Liver (tissue), 9 donors: ENCODE results near the gene MAN2B2. TPM values are rescaled to one million over a fixed set of nuclear protein-coding genes. Genes with fewer than 3 reads are reported as not detected.

Source experiments
- DNase-seq: peaks from one replicate; pipeline ENCODE4 v3.0.0-alpha.2; 2017; ENCODE audit warnings: low spot score
- H3K27ac ChIP-seq, 2 donors: one replicate each; pipeline ENCODE4 v1.7.0; 2013; ENCODE audit warnings: inconsistent platforms in 2 of 2, low read length in 2 of 2, control low read depth in 1 of 2, low read depth in 1 of 2, mild to moderate bottlenecking in 1 of 2
- H3K27me3 ChIP-seq, 4 donors: one replicate each; pipeline versions ENCODE4 v1.6.1 to v1.7.0; 2013; ENCODE audit warnings: low read length in 3 of 4, inconsistent platforms in 1 of 4, mild to moderate bottlenecking in 1 of 4, moderate library complexity in 1 of 4; ENCODE audit not compliant: control insufficient read depth in 4 of 4, insufficient read depth in 4 of 4
- H3K36me3 ChIP-seq, 4 donors: one replicate each; pipeline versions ENCODE4 v1.6.1 to v1.7.0; 2013; ENCODE audit warnings: low read length in 3 of 4, mild to moderate bottlenecking in 3 of 4, low read depth in 1 of 4, moderate library complexity in 1 of 4; ENCODE audit not compliant: control insufficient read depth in 4 of 4, insufficient read depth in 3 of 4
- H3K4me1 ChIP-seq, 4 donors: one replicate each; pipeline versions ENCODE4 v1.6.1 to v1.7.0; 2013; ENCODE audit warnings: low read length in 3 of 4, mild to moderate bottlenecking in 3 of 4, moderate library complexity in 1 of 4; ENCODE audit not compliant: control insufficient read depth in 4 of 4, insufficient read depth in 4 of 4
- H3K4me3 ChIP-seq, 3 donors: one replicate each; pipeline versions ENCODE4 v1.6.1 to v1.7.0; 2013; ENCODE audit warnings: low read length in 3 of 3, control low read depth in 1 of 3, low read depth in 1 of 3, mild to moderate bottlenecking in 1 of 3
- H3K9ac ChIP-seq, 2 donors: one replicate each; pipeline ENCODE4 v1.7.0; 2013; ENCODE audit warnings: low read length in 2 of 2, mild to moderate bottlenecking in 2 of 2, moderate library complexity in 2 of 2, control low read depth in 1 of 2, low read depth in 1 of 2
- H3K9me3 ChIP-seq, 4 donors: one replicate each; pipeline versions ENCODE4 v1.6.1 to v1.7.0; 2013; ENCODE audit warnings: low read length in 3 of 4; ENCODE audit not compliant: control insufficient read depth in 4 of 4
- ATF3 ChIP-seq: IDR thresholded peaks from 2 replicates; pipeline ENCODE4 v1.6.1; 2016; ENCODE audit warnings: antibody characterized with exemption
- CTCF ChIP-seq: fragments of 150-350 bp; IDR thresholded peaks from 2 replicates; pipeline ENCODE4 v1.5.1; 2017; ENCODE audit warnings: improper control_type of control experiment, low read depth, low read length; ENCODE audit not compliant: missing input control
- EGR1 ChIP-seq, 2 donors: IDR thresholded peaks; 2 replicates each; pipeline ENCODE4 v1.6.1; 2016 to 2018; ENCODE audit warnings: antibody characterized with exemption in 2 of 2, low read depth in 2 of 2
- FOXA1 ChIP-seq: IDR thresholded peaks from 2 replicates; pipeline ENCODE4 v1.6.1; 2016; ENCODE audit warnings: antibody characterized with exemption
- FOXA2 ChIP-seq: IDR thresholded peaks from 2 replicates; pipeline ENCODE4 v1.6.1; 2016; ENCODE audit warnings: antibody characterized with exemption
- GABPA ChIP-seq, 2 donors: IDR thresholded peaks in 1 of 2; conservative IDR thresholded peaks in 1 of 2; 2 replicates each; pipeline ENCODE4 v1.6.1; 2016; ENCODE audit warnings: antibody characterized with exemption in 2 of 2, mild to moderate bottlenecking in 1 of 2, moderate library complexity in 1 of 2
- HNF4A ChIP-seq, 2 donors: conservative IDR thresholded peaks; 2 replicates each; pipeline ENCODE4 v1.6.1; 2016; ENCODE audit warnings: antibody characterized with exemption in 2 of 2, mild to moderate bottlenecking in 2 of 2
- HNF4G ChIP-seq: IDR thresholded peaks from 2 replicates; pipeline ENCODE4 v1.6.1; 2016; ENCODE audit warnings: antibody characterized with exemption
- JUND ChIP-seq, 2 donors: IDR thresholded peaks; 2 replicates each; pipeline ENCODE4 v1.6.1; 2016; ENCODE audit warnings: antibody characterized with exemption in 2 of 2
- MAX ChIP-seq: IDR thresholded peaks from 2 replicates; pipeline ENCODE4 v1.6.1; 2016; ENCODE audit warnings: antibody characterized with exemption
- NR2F2 ChIP-seq: IDR thresholded peaks from 2 replicates; pipeline ENCODE4 v1.6.1; 2016; ENCODE audit warnings: antibody characterized with exemption
- RAD21 ChIP-seq, 2 donors: IDR thresholded peaks; 2 replicates each; pipeline ENCODE4 v1.6.1; 2016; ENCODE audit warnings: antibody characterized with exemption in 2 of 2, mild to moderate bottlenecking in 2 of 2
- REST ChIP-seq: IDR thresholded peaks from 2 replicates; pipeline ENCODE4 v1.6.1; 2016; ENCODE audit warnings: antibody characterized with exemption, mild to moderate bottlenecking
- TAF1 ChIP-seq: conservative IDR thresholded peaks from 2 replicates; pipeline ENCODE4 v1.6.1; 2016; ENCODE audit warnings: antibody characterized with exemption, mild to moderate bottlenecking
- YY1 ChIP-seq: IDR thresholded peaks from 2 replicates; pipeline ENCODE4 v1.6.1; 2016; ENCODE audit warnings: antibody characterized with exemption, mild to moderate bottlenecking
- WGBS: extraction: QIAGEN DNeasy Blood & Tissue Kit; methylation state at CpG from one replicate; pipeline ENCODE4 v1.1.7; 2013; 5-methylcytosine and 5-hydroxymethylcytosine counted together
- polyA plus RNA-seq, 2 donors: library from polyadenylated mRNA; stranded (reverse) in 1 of 2; unstranded in 1 of 2; fragments of 200-250 nt in 1 of 2; fragments of >200 nt in 1 of 2; fragmentation: Nextera tagmentation in 1 of 2; extraction: Ambion mirVana in 1 of 2; gene quantifications; one replicate each; pipeline versions ENCODE4 v1.2.1 to v1.2.3, GENCODE V29; 2013 to 2015
- total RNA-seq, 2 donors: library from RNA; depleted of rRNA; stranded (reverse); fragments of >200 nt; gene quantifications; one replicate each; pipeline ENCODE4 v1.2.3, GENCODE V29; 2014
- donor health status: healthy.
- donor health status: healthy.
- donor health status: healthy.
- donor health status: healthy.
- donor health status: healthy.

The MAN2B2 gene
- total and polyA plus RNA-seq, 4 donors = 14.7 to 29.7 (median 22.5) TPM

GRCh38 chr4:6619466-6620255 is 44.7 kb downstream of the MAN2B2 start:
- 94% methylated on average over 24 of the region's 24 CpGs for WGBS

GRCh38 chr4:6620296-6620695 is 45.3 kb downstream of the MAN2B2 start:
- no peak for DNase-seq
- no peaks in the 10 kb centered on the region for H3K9me3 ChIP-seq
- H3K27me3 ChIP-seq = no peaks in the 10 kb centered on the region
- no peak overlapping the region for H3K9ac ChIP-seq
- WGBS = 95% methylated on average over 10 of the region's 10 CpGs
- H3K4me3 ChIP-seq = no peak overlapping the region
- peaks cover 5 to 36% (median 12%) of the 10 kb centered on the region in 4 donors for H3K36me3 ChIP-seq
- H3K27ac ChIP-seq = no peak overlapping the region
- TF ChIP-seq HNF4G = no peak
- no peak for TF ChIP-seq FOXA1
- no peak for TF ChIP-seq MAX
- TF ChIP-seq TAF1 = no peak
- TF ChIP-seq GABPA (IDR thresholded peaks at IDR 0.05 in 1 of 2, conservative IDR thresholded peaks at IDR 0.05 in 1 of 2) = no peak
- TF ChIP-seq REST = no peak
- H3K4me1 ChIP-seq = no peaks in the 10 kb centered on the region

More at GRCh38 chr4:6619466-6620255, 44.7 kb downstream of the MAN2B2 start:
- H3K36me3 ChIP-seq = peaks cover 5 to 41% (median 12%) of the 10 kb centered on the region in 4 donors
- TF ChIP-seq JUND (IDR thresholded peaks at IDR 0.05) (no peak), RAD21 (IDR thresholded peaks at IDR 0.05) (no peak), HNF4A (conservative IDR thresholded peaks at IDR 0.05) (no peak), TAF1 (no peak), YY1 (no peak), NR2F2 (no peak), FOXA2 (no peak), REST (no peak), ATF3 (no peak), FOXA1 (no peak), CTCF (no peak), EGR1 (IDR thresholded peaks at IDR 0.05; ENCODE audit: low read depth in 2 of 2) (no peak)
- no peaks in the 10 kb centered on the region for H3K27me3 ChIP-seq
- no peak overlapping the region for H3K27ac ChIP-seq
- no peak overlapping the region for H3K4me3 ChIP-seq
- H3K4me1 ChIP-seq = no peaks in the 10 kb centered on the region
- no peak for DNase-seq
- H3K9ac ChIP-seq = no peak overlapping the region
- H3K9me3 ChIP-seq = no peaks in the 10 kb centered on the region
